HepG2 (cell line): ENCODE measurements around the gene SSC5D. TPM values are rescaled to one million over a fixed set of nuclear protein-coding genes. Genes with fewer than 3 reads are reported as not detected.
A peak's percentile ranks its signal among the peaks of the same experiment; 100 is the strongest.

Source experiments
- ATAC-seq: fragments of 200-7000 bp; cut with Tn5 transposase; 3 replicates; pipeline ENCODE4 v1.9.1; 2020; ENCODE audit warnings: mild to moderate bottlenecking, moderate library complexity
- BruUV-seq: library from RNA; stranded (reverse); fragments of 400-500 nt; replicated peaks from 2 replicates; lab custom pipeline; 2021; lab: Mats Ljungman, UMichigan
- CTCF ChIA-PET: fragments of 300-600 bp; formaldehyde crosslinking; extraction: SDS; loops from one replicate; lab custom pipeline; 2021; ENCODE audit warnings: low total read pairs, inconsistent platforms, low intra/inter-chr PET ratio; lab: Yijun Ruan, JAX
- POLR2A ChIA-PET: fragments of 350-600 bp; sonication (Branson Sonifier 250); formaldehyde crosslinking; loops from one replicate; lab custom pipeline; 2020; ENCODE audit warnings: antibody characterized with exemption, inconsistent platforms; lab: Yijun Ruan, JAX
- DNase-seq: peaks from one replicate; pipeline ENCODE4 v3.0.0-alpha.2; 2015; ENCODE audit warnings: low spot score
- FAIRE-seq: peaks from 3 replicates; lab custom pipeline; 2011; peaks lifted over from hg19 to GRCh38; lab: Jason Lieb, UNC
- H2AFZ ChIP-seq: one replicate; pipeline ENCODE4 v1.6.1; 2011; ENCODE audit warnings: low read length, inconsistent platforms
- H3K27ac ChIP-seq: fragments of 300-600 bp; 3 replicates; pipeline ENCODE4 v1.8.0; 2011; ENCODE audit warnings: mixed run types, mild to moderate bottlenecking, mixed read lengths, low read length, inconsistent platforms; ENCODE audit not compliant: insufficient read depth; ENCODE audit errors: extremely low read length
- H3K27me3 ChIP-seq, 2 experiments: fragments of 200-600 bp in 1 of 2; 2 replicates in 1 of 2; 3 replicates in 1 of 2; pipeline versions ENCODE4 v1.6.0 to v1.8.0; 2011; ENCODE audit warnings: low read length in 2 of 2, mild to moderate bottlenecking in 2 of 2, moderate library complexity in 2 of 2, inconsistent platforms in 1 of 2; ENCODE audit not compliant: insufficient read depth in 2 of 2, control insufficient read depth in 1 of 2
- H3K36me3 ChIP-seq, 2 experiments: fragments of 200-600 bp in 1 of 2; replicated peaks in 1 of 2; 2 replicates in 1 of 2; 3 replicates in 1 of 2; pipeline versions ENCODE4 v1.5.1 to v1.8.0; 2011; ENCODE audit warnings: low read length in 2 of 2, inconsistent platforms in 1 of 2; ENCODE audit not compliant: insufficient read depth in 2 of 2, control insufficient read depth in 1 of 2
- H3K4me1 ChIP-seq: 2 replicates; pipeline ENCODE4 v1.5.1; 2012; ENCODE audit warnings: low read length, inconsistent platforms; ENCODE audit not compliant: insufficient read depth
- H3K4me2 ChIP-seq: 2 replicates; pipeline ENCODE4 v1.6.0; 2011; ENCODE audit warnings: low read depth, low read length, inconsistent platforms
- H3K4me3 ChIP-seq, 3 experiments: fragments of 200-600 bp in 1 of 3; sonication (generic), shearing (Covaris generic) in 1 of 3; replicated peaks in 1 of 3; 2 replicates each; pipeline ENCODE4 v1.5.1; 2011 to 2016; ENCODE audit warnings: low read length in 3 of 3, inconsistent platforms in 2 of 3, low read depth in 2 of 3, mild to moderate bottlenecking in 2 of 3, control low read depth in 1 of 3, mixed read lengths in 1 of 3; ENCODE audit not compliant: insufficient read depth in 1 of 3
- H3K79me2 ChIP-seq: one replicate; pipeline ENCODE4 v1.6.1; 2011; ENCODE audit warnings: low read length, inconsistent platforms; ENCODE audit not compliant: insufficient read depth
- H3K9ac ChIP-seq: 2 replicates; pipeline ENCODE4 v1.6.0; 2011; ENCODE audit warnings: mild to moderate bottlenecking, low read depth, low read length, inconsistent platforms; ENCODE audit not compliant: insufficient read depth
- H3K9me3 ChIP-seq: 2 replicates; pipeline ENCODE4 v1.5.1; 2012; ENCODE audit warnings: mild to moderate bottlenecking, low read length
- H4K20me1 ChIP-seq: 2 replicates; pipeline ENCODE4 v1.6.0; 2011; ENCODE audit warnings: inconsistent platforms, mild to moderate bottlenecking, low read length, moderate library complexity; ENCODE audit not compliant: insufficient read depth
- BHLHE40 ChIP-seq: IDR thresholded peaks from 2 replicates; pipeline ENCODE4 v1.6.1; 2011; ENCODE audit warnings: low read length, improper control_type of control experiment
- KDM2A ChIP-seq: sonication (generic); formaldehyde crosslinking; IDR thresholded peaks from 2 replicates; pipeline ENCODE4 v1.4.0; 2020; ENCODE audit warnings: low read depth, missing genetic modification reagents, borderline replicate concordance
- POLR2AphosphoS5 ChIP-seq: IDR thresholded peaks from 2 replicates; pipeline ENCODE4 v1.6.1; 2012; ENCODE audit warnings: low read depth, low read length
- RFX3 ChIP-seq: IDR thresholded peaks from 2 replicates; pipeline ENCODE4 v1.6.1; 2016; ENCODE audit warnings: missing biosample characterization, missing genetic modification reagents
- RFXANK ChIP-seq: IDR thresholded peaks from 2 replicates; pipeline ENCODE4 v1.6.1; 2016
- SOX13 ChIP-seq, 3 experiments: fragments of 450-650 bp in 1 of 3; sonication (generic) in 1 of 3; formaldehyde crosslinking in 1 of 3; IDR thresholded peaks in 2 of 3; conservative IDR thresholded peaks in 1 of 3; 2 replicates each; pipeline versions ENCODE4 v1.5.0 to v1.6.1; 2016 to 2020; ENCODE audit warnings: antibody characterized with exemption in 1 of 3, mild to moderate bottlenecking in 1 of 3, missing compliant biosample characterization in 1 of 3, missing genetic modification reagents in 1 of 3, moderate library complexity in 1 of 3
- SOX5 ChIP-seq: IDR thresholded peaks from 2 replicates; pipeline ENCODE4 v1.6.1; 2016; ENCODE audit warnings: borderline replicate concordance
- TEAD3 ChIP-seq: optimal IDR thresholded peaks from 2 replicates; pipeline ENCODE3; 2016; ENCODE audit warnings: borderline replicate concordance
- TFAP4 ChIP-seq: sonication (generic); IDR thresholded peaks from 2 replicates; pipeline ENCODE4 v1.6.1; 2016; ENCODE audit warnings: low read depth, borderline replicate concordance
- TSC22D2 ChIP-seq: sonication (generic); formaldehyde crosslinking; IDR thresholded peaks from 2 replicates; pipeline ENCODE4 v1.5.1; 2020; ENCODE audit warnings: missing genetic modification reagents, mild to moderate bottlenecking, borderline replicate concordance
- ZNF292 ChIP-seq: sonication (generic); formaldehyde crosslinking; IDR thresholded peaks from 2 replicates; pipeline ENCODE4 v1.8.1; 2022; ENCODE audit warnings: mild to moderate bottlenecking, low read depth, missing genetic modification reagents, borderline replicate concordance
- ZNF362 ChIP-seq: sonication (generic); formaldehyde crosslinking; IDR thresholded peaks from 2 replicates; pipeline ENCODE4 v1.4.0; 2020; ENCODE audit warnings: missing genetic modification reagents, mild to moderate bottlenecking, borderline replicate concordance
- ZSCAN25 ChIP-seq: sonication (generic); formaldehyde crosslinking; IDR thresholded peaks from 2 replicates; pipeline ENCODE4 v1.8.0; 2022; ENCODE audit warnings: mild to moderate bottlenecking, missing genetic modification reagents
- WGBS: methylation state at CpG from one replicate; pipeline ENCODE4 v1.1.6; 2017; ENCODE audit warnings: low lambda C conversion rate; 5-methylcytosine and 5-hydroxymethylcytosine counted together
- in situ Hi-C: cut with HindIII; loops from 2 replicates; pipeline ENCODE4 v1.10.0; 2017; ENCODE audit warnings: low pct_unique_long_range_greater_than_20kb; ENCODE audit not compliant: extremely low pct_ligation_motif_present
- intact Hi-C: fragments of 100-400 bp; cut with micrococcal nuclease; formaldehyde crosslinking; loops from one replicate; pipeline ENCODE4 v1.10.0; 2022; ENCODE audit not compliant: unreplicated experiment
- polyA plus RNA-seq, 8 experiments: library from polyadenylated mRNA; depleted of rRNA in 3 of 8; stranded (reverse) in 7 of 8; unstranded in 1 of 8; fragments of >200 nt; fragmentation: Illumina TruSeq in 4 of 8; extraction: Trizol in 4 of 8; gene quantifications; 2 replicates each; pipeline versions ENCODE4 v1.2.1 to v1.2.3, GENCODE V29; 2011 to 2016; ENCODE audit warnings: low read depth in 4 of 8, missing spikeins in 1 of 8, mixed read lengths in 1 of 8; ENCODE audit not compliant: insufficient read depth in 1 of 8
- total RNA-seq, 5 experiments: library from RNA; depleted of rRNA; stranded (reverse); fragments of >200 nt; fragmentation: Illumina TruSeq; extraction: Trizol; gene quantifications; 2 replicates each; pipeline ENCODE4 v1.2.3, GENCODE V29; 2016; ENCODE audit warnings: low read depth in 1 of 5
- TF ChIP-seq, protein P1 (sequence below): IDR thresholded peaks from 2 replicates; pipeline ENCODE4 v1.4.0; 2020; ENCODE audit warnings: mild to moderate bottlenecking, missing genetic modification reagents

Gene SSC5D
- total and polyA plus RNA-seq, 2 of the 13 experiments (the other 11 are each of a cell fraction or from before 2014, with no cell fraction given): not detected

DNA sequence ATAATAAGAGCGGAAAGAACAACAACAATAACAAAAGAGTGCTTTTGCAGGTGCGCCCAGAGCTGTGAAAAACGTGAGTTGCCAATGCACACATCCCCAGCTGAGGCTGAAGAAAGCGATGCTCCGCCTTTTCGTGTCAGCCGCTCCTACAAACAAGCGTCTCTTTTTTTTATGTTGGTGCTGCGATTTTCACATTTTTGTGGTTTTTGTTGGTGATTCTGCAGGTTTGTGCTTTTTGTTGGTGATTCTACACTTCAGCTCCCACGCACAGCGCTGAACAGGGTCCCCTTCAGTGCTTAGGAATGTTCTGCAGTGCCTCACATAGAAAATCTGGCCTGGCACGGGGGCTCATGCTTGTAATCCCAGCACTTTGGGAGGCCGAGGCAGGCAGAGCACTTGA is 64.4 kb downstream of the SSC5D start:
- ATAC-seq: peak; percentile 8; the same call in 1 of the 3 replicates
- ChIA-PET POLR2A (interaction anchor here (0.7 to 2.7 kb wide), 11 partner anchors 8 to 394 kb away, joined by 3 to 18 read pairs (median 4); partner anchors contain the start of genes FIZ1, NAT14, ZNF524 and ZNF579), CTCF (interaction anchor here (1.2 kb wide), 1 partner anchor 36 kb away, joined by 4 read pairs; no protein-coding TSS in a partner anchor)
- intact Hi-C loops: loop anchor here (2.0 to 10.0 kb wide), 2 partner anchors 28 to 52 kb away; partner anchors contain the start of genes ZNF524, ZNF579 and ZNF865
- Histone ChIP-seq H3K9me3 (no peaks in the 10 kb centered on the region), H3K4me3 (peak overlapping the region; percentile 16 to 39 (median 32); a peak in 3 of 6 replicates), H4K20me1 (no peaks in the 10 kb centered on the region), H2AFZ (no peak overlapping the region), H3K4me2 (peak overlapping the region; percentile 75), H3K36me3 (no peaks in the 10 kb centered on the region), H3K27me3 (no peaks in the 10 kb centered on the region), H3K4me1 (peaks cover 72% of the 10 kb centered on the region), H3K27ac (no peak overlapping the region), H3K79me2 (no peaks in the 10 kb centered on the region), H3K9ac (no peak overlapping the region)
- in situ Hi-C loops: no loop called here
- peak; percentile 43 for DNase-seq
- WGBS: 2% methylated on average over 13 of the region's 13 CpGs
- no TSS peak for BruUV-seq
- no peak for FAIRE-seq
- no peak for TF ChIP-seq SOX13 (IDR thresholded peaks at IDR 0.05)
- peak in 1 of 2 experiments; percentile 7; a peak in 1 of 4 replicates for TF ChIP-seq SOX13 (CRISPR knock-in tag; conservative IDR thresholded peaks at IDR 0.05 in 1 of 2, IDR thresholded peaks at IDR 0.05 in 1 of 2)
- TF ChIP-seq ZSCAN25 (CRISPR knock-in tag): no peak
- TF ChIP-seq TEAD3 (CRISPR knock-in tag): peak; percentile 33
- TF ChIP-seq, protein P1, sequence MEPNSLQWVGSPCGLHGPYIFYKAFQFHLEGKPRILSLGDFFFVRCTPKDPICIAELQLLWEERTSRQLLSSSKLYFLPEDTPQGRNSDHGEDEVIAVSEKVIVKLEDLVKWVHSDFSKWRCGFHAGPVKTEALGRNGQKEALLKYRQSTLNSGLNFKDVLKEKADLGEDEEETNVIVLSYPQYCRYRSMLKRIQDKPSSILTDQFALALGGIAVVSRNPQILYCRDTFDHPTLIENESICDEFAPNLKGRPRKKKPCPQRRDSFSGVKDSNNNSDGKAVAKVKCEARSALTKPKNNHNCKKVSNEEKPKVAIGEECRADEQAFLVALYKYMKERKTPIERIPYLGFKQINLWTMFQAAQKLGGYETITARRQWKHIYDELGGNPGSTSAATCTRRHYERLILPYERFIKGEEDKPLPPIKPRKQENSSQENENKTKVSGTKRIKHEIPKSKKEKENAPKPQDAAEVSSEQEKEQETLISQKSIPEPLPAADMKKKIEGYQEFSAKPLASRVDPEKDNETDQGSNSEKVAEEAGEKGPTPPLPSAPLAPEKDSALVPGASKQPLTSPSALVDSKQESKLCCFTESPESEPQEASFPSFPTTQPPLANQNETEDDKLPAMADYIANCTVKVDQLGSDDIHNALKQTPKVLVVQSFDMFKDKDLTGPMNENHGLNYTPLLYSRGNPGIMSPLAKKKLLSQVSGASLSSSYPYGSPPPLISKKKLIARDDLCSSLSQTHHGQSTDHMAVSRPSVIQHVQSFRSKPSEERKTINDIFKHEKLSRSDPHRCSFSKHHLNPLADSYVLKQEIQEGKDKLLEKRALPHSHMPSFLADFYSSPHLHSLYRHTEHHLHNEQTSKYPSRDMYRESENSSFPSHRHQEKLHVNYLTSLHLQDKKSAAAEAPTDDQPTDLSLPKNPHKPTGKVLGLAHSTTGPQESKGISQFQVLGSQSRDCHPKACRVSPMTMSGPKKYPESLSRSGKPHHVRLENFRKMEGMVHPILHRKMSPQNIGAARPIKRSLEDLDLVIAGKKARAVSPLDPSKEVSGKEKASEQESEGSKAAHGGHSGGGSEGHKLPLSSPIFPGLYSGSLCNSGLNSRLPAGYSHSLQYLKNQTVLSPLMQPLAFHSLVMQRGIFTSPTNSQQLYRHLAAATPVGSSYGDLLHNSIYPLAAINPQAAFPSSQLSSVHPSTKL (CRISPR knock-in tag): 0 out of 2 replicates have a peak, but pooled peaks have one; percentile 3
- no peak for TF ChIP-seq POLR2AphosphoS5
- TF ChIP-seq RFXANK (CRISPR knock-in tag): 0 out of 2 replicates have a peak, but pooled peaks have one; percentile 14
- TF ChIP-seq RFX3 (CRISPR knock-in tag): no peak
- TF ChIP-seq ZNF292: no peak
- 0 out of 2 replicates have a peak, but pooled peaks have one; percentile 12 for TF ChIP-seq ZNF362 (CRISPR knock-in tag)
- TF ChIP-seq KDM2A (CRISPR knock-in tag): 0 out of 2 replicates have a peak, but pooled peaks have one; percentile 28
- no peak for TF ChIP-seq TSC22D2
- TF ChIP-seq BHLHE40: peak; percentile 78
- peak; percentile 9; the same call in 1 of the 2 replicates for TF ChIP-seq SOX5 (CRISPR knock-in tag)
- no peak for TF ChIP-seq TFAP4
